Measurements from ENCODE around the gene MCF2L. TPM values are rescaled to one million over a fixed set of nuclear protein-coding genes. Genes with fewer than 3 reads are reported as not detected.

Gene MCF2L
- polyA plus RNA-seq, 2 of the 4 experiments (the other 2 are of a cell fraction) = 0.36 to 0.92 TPM

- TF ChIP-seq BCL3 (IDR thresholded peaks at IDR 0.05) (no peak), RARB (CRISPR knock-in tag; IDR thresholded peaks at IDR 0.05) (no peak), ZSCAN20 (CRISPR knock-in tag; IDR thresholded peaks at IDR 0.05) (no peak)
Measured at GRCh38 chr13:113144255-113144629, 175.2 kb downstream of the MCF2L start (continued).

GRCh38 chr13:113145496-113145895 lies 176.5 kb downstream of the MCF2L start:
- H3K4me3 ChIP-seq = no peak overlapping the region
- TF ChIP-seq TP53 (CRISPR knock-in tag; IDR thresholded peaks at IDR 0.05) (no peak), MAFK (IDR thresholded peaks at IDR 0.05; ENCODE audit: partially characterized antibody) (no peak), TFCP2L1 (CRISPR knock-in tag; IDR thresholded peaks at IDR 0.05) (no peak), SREBF2 (IDR thresholded peaks at IDR 0.05) (no peak), RFX5 (IDR thresholded peaks at IDR 0.05) (no peak), GATA3 (IDR thresholded peaks at IDR 0.05; ENCODE audit: borderline replicate concordance) (no peak), ESRRA (IDR thresholded peaks at IDR 0.05; ENCODE audit: borderline replicate concordance, low read length) (no peak), KDM5A (IDR thresholded peaks at IDR 0.05) (no peak), RARB (CRISPR knock-in tag; IDR thresholded peaks at IDR 0.05) (no peak), RAD21 (conservative IDR thresholded peaks at IDR 0.05 in 1 of 2, IDR thresholded peaks at IDR 0.05 in 1 of 2) (no peak), CHD4 (IDR thresholded peaks at IDR 0.05; ENCODE audit: borderline replicate concordance) (no peak), FOSB (CRISPR knock-in tag; IDR thresholded peaks at IDR 0.05) (no peak), JUNB (IDR thresholded peaks at IDR 0.05) (no peak), KDM1A (IDR thresholded peaks at IDR 0.05; ENCODE audit: low read depth) (no peak), CHD2 (IDR thresholded peaks at IDR 0.05; ENCODE audit: low read length, partially characterized antibody) (no peak), MAZ (IDR thresholded peaks at IDR 0.05; ENCODE audit: borderline replicate concordance, low read depth, low read length) (no peak), CBX8 (IDR thresholded peaks at IDR 0.05) (no peak)
- TF ChIP-seq, protein P1, sequence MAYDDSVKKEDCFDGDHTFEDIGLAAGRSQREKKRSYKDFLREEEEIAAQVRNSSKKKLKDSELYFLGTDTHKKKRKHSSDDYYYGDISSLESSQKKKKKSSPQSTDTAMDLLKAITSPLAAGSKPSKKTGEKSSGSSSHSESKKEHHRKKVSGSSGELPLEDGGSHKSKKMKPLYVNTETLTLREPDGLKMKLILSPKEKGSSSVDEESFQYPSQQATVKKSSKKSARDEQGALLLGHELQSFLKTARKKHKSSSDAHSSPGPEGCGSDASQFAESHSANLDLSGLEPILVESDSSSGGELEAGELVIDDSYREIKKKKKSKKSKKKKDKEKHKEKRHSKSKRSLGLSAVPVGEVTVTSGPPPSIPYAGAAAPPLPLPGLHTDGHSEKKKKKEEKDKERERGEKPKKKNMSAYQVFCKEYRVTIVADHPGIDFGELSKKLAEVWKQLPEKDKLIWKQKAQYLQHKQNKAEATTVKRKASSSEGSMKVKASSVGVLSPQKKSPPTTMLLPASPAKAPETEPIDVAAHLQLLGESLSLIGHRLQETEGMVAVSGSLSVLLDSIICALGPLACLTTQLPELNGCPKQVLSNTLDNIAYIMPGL (CRISPR knock-in tag; IDR thresholded peaks at IDR 0.05; ENCODE audit: borderline replicate concordance) = no peak
- TF ChIP-seq, protein P2, sequence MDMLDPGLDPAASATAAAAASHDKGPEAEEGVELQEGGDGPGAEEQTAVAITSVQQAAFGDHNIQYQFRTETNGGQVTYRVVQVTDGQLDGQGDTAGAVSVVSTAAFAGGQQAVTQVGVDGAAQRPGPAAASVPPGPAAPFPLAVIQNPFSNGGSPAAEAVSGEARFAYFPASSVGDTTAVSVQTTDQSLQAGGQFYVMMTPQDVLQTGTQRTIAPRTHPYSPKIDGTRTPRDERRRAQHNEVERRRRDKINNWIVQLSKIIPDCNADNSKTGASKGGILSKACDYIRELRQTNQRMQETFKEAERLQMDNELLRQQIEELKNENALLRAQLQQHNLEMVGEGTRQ (IDR thresholded peaks at IDR 0.05) = no peak
- WGBS (ENCODE audit: missing lambda C conversion rate) = 62% methylated on average over 12 of the region's 12 CpGs
- FAIRE-seq (no peak), DNase-seq (ENCODE audit: low read depth in 1 of 2, low spot score in 1 of 2) (no peak), ATAC-seq (no peak)
- ChIA-PET CTCF (no interaction called here), POLR2A (no interaction called here)
- no peaks in the 10 kb centered on the region for H3K4me1 ChIP-seq
- no peaks in the 10 kb centered on the region for H3K9me3 ChIP-seq
- H3K27ac ChIP-seq = no peak overlapping the region
- no peak overlapping the region for H3K4me2 ChIP-seq

DNA sequence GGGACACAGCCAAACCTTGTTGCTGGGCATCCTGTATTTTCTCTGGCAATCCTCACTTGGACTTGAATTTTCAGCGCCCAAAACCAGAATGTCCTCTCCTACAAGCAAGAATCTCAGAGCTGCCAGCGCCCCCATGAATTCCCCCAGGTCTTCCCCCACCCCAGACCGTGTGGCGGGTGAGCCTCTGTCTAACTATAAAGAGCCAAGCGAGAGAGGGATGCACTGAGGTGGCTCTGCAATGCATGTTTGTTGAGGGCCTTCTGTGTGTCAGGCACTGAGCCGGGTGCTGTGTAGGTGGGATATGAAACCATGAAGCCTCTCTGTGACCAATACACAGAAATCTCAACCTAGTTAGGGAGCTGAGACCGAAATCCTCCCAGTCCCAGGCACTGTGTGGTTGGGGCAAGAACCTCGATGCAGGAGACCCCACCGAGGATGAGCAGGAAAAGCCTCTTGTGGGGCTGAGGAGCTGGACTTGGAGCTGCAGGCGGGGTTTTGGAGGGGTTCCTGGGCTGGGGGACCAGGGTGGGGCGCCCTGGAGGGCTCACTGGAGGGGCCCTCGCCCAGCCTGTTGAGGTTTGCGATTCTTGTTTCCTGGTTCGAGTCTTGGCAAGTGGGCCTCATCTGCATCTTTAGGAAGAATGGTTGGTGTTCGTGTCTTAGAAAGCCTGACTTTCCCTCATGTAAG lies 177.0 kb downstream of the MCF2L start:
- Histone ChIP-seq H3K4me1 (no peaks in the 10 kb centered on the region), H3K4me3 (no peak overlapping the region), H3K27ac (no peak overlapping the region), H3K4me2 (no peak overlapping the region), H3K9me3 (no peaks in the 10 kb centered on the region)
- FAIRE-seq (no peak), DNase-seq (ENCODE audit: low read depth in 1 of 2, low spot score in 1 of 2) (no peak), ATAC-seq (no peak)
- 62% methylated on average over 10 of the region's 15 CpGs for WGBS (ENCODE audit: missing lambda C conversion rate)
- CTCF ChIA-PET = no interaction called here
- POLR2A ChIA-PET = no interaction called here
- TF ChIP-seq HOXB13 (CRISPR knock-in tag; IDR thresholded peaks at IDR 0.05; ENCODE audit: low read depth) (no peak), FOSB (CRISPR knock-in tag; IDR thresholded peaks at IDR 0.05) (no peak), GATA3 (IDR thresholded peaks at IDR 0.05; ENCODE audit: borderline replicate concordance) (no peak), CEBPB (IDR thresholded peaks at IDR 0.05) (no peak), CBX8 (IDR thresholded peaks at IDR 0.05) (no peak), NPAS2 (CRISPR knock-in tag; IDR thresholded peaks at IDR 0.05; ENCODE audit: borderline replicate concordance) (no peak), HDAC2 (IDR thresholded peaks at IDR 0.05) (no peak), HOXB5 (CRISPR knock-in tag; IDR thresholded peaks at IDR 0.05) (no peak), CHD4 (IDR thresholded peaks at IDR 0.05; ENCODE audit: borderline replicate concordance) (no peak), RCOR1 (IDR thresholded peaks at IDR 0.05; ENCODE audit: low read depth, low read length) (no peak), SMC3 (IDR thresholded peaks at IDR 0.05) (no peak), POLR2A (IDR thresholded peaks at IDR 0.05; ENCODE audit: low read length) (no peak)
- TF ChIP-seq, protein P2 (IDR thresholded peaks at IDR 0.05) = no peak
- TF ChIP-seq, protein P3, sequence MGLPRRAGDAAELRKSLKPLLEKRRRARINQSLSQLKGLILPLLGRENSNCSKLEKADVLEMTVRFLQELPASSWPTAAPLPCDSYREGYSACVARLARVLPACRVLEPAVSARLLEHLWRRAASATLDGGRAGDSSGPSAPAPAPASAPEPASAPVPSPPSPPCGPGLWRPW (IDR thresholded peaks at IDR 0.05) = no peak
- TF ChIP-seq, protein P4, sequence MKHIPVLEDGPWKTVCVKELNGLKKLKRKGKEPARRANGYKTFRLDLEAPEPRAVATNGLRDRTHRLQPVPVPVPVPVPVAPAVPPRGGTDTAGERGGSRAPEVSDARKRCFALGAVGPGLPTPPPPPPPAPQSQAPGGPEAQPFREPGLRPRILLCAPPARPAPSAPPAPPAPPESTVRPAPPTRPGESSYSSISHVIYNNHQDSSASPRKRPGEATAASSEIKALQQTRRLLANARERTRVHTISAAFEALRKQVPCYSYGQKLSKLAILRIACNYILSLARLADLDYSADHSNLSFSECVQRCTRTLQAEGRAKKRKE (CRISPR knock-in tag; IDR thresholded peaks at IDR 0.05; ENCODE audit: low read depth) = no peak

Data from A549 (cell line).